Stomach (tissue), 4 donors: ENCODE results near the gene PRKAR2B.

Experiments
- POLR2A ChIP-seq, 4 donors: fragments of 450-650 bp; IDR thresholded peaks; one replicate each; pipeline ENCODE4 v1.6.1; 2016; ENCODE audit warnings: antibody characterized with exemption in 4 of 4, control low read depth in 2 of 4, mild to moderate bottlenecking in 1 of 4, moderate library complexity in 1 of 4
- POLR2AphosphoS5 ChIP-seq, 3 donors: sonication (generic); formaldehyde crosslinking; IDR thresholded peaks; one replicate each; pipeline ENCODE4 v1.6.1; 2016; ENCODE audit warnings: antibody characterized with exemption in 3 of 3
- TF ChIP-seq, protein P1 (sequence below), 7 experiments: fragments of 450-650 bp in 4 of 7; fragments of 200-600 bp in 3 of 7; sonication (generic) in 3 of 7; IDR thresholded peaks; one replicate each; pipeline ENCODE4 v1.5.1; 2016 to 2019; ENCODE audit warnings: antibody characterized with exemption in 7 of 7, control low read depth in 2 of 7, mild to moderate bottlenecking in 1 of 7

DNA sequence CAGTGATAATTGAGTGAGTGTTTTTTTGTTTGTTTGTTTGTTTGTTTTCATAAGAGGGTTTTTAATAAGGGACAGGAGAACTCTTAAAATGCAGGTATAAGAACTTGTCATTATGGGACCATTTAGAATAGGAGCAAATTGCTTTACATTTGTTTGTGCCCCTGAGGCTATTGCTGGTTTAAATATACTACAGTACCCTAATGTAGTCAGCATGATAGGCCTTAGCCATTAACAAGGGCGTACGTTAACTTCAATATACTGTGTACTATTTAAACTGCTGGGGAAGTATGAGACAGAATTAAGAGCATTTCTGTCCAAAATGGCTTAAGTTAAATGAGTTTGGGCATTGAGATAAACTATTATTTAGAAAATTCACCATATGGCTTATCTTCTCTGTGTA lies 26.2 kb downstream of the PRKAR2B start:
- TF ChIP-seq, protein P1, sequence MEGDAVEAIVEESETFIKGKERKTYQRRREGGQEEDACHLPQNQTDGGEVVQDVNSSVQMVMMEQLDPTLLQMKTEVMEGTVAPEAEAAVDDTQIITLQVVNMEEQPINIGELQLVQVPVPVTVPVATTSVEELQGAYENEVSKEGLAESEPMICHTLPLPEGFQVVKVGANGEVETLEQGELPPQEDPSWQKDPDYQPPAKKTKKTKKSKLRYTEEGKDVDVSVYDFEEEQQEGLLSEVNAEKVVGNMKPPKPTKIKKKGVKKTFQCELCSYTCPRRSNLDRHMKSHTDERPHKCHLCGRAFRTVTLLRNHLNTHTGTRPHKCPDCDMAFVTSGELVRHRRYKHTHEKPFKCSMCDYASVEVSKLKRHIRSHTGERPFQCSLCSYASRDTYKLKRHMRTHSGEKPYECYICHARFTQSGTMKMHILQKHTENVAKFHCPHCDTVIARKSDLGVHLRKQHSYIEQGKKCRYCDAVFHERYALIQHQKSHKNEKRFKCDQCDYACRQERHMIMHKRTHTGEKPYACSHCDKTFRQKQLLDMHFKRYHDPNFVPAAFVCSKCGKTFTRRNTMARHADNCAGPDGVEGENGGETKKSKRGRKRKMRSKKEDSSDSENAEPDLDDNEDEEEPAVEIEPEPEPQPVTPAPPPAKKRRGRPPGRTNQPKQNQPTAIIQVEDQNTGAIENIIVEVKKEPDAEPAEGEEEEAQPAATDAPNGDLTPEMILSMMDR (IDR thresholded peaks at IDR 0.05), result no peak
- no peak for TF ChIP-seq POLR2AphosphoS5 (IDR thresholded peaks at IDR 0.05)
- no peak for TF ChIP-seq POLR2A (IDR thresholded peaks at IDR 0.05)
